OCI-LY1 (cell line): ENCODE results near the gene ASPG.

Experiments
- H2AFZ ChIP-seq: fragments of 200-600 bp; sonication (generic), shearing (Covaris generic); 2 replicates; pipeline ENCODE4 v1.6.0; 2014; ENCODE audit warnings: antibody characterized with exemption, mild to moderate bottlenecking, low read length
- H3F3A ChIP-seq: fragments of 200-600 bp; sonication (generic), shearing (Covaris generic); 2 replicates; pipeline ENCODE4 v1.6.0; 2014; ENCODE audit warnings: mild to moderate bottlenecking, antibody characterized with exemption, low read length, moderate library complexity; ENCODE audit not compliant: insufficient read depth
- H3K27ac ChIP-seq: fragments of 200-600 bp; sonication (generic); 2 replicates; pipeline ENCODE4 v1.5.1; 2014; ENCODE audit warnings: low read length, mixed run types, mild to moderate bottlenecking, low read depth; ENCODE audit not compliant: poor library complexity, severe bottlenecking
- H3K27me3 ChIP-seq: fragments of 200-600 bp; sonication (generic); 2 replicates; pipeline ENCODE4 v1.6.0; 2014; ENCODE audit warnings: antibody characterized with exemption, mild to moderate bottlenecking, low read length, moderate library complexity; ENCODE audit not compliant: insufficient read depth
- H3K36me3 ChIP-seq: fragments of 200-600 bp; sonication (generic); 2 replicates; pipeline ENCODE4 v1.6.1; 2014; ENCODE audit warnings: mild to moderate bottlenecking, antibody characterized with exemption, low read length, moderate library complexity, mixed read lengths; ENCODE audit not compliant: insufficient read depth
- H3K4me1 ChIP-seq: fragments of 200-600 bp; sonication (generic); 2 replicates; pipeline ENCODE4 v1.5.1; 2014; ENCODE audit warnings: mild to moderate bottlenecking, low read length, moderate library complexity; ENCODE audit not compliant: insufficient read depth, severe bottlenecking
- H3K4me2 ChIP-seq: fragments of 200-600 bp; sonication (generic), shearing (Covaris generic); 2 replicates; pipeline ENCODE4 v1.6.1; 2014; ENCODE audit warnings: low read length
- H3K4me3 ChIP-seq: fragments of 200-600 bp; sonication (generic); 2 replicates; pipeline ENCODE4 v1.5.1; 2014; ENCODE audit warnings: low read length, low read depth, mild to moderate bottlenecking, mixed read lengths; ENCODE audit not compliant: poor library complexity, severe bottlenecking
- H3K79me2 ChIP-seq: fragments of 200-600 bp; shearing (Covaris generic); 2 replicates; pipeline ENCODE4 v1.6.1; 2016; ENCODE audit warnings: mixed run types, low read length, mixed read lengths; ENCODE audit not compliant: insufficient read depth
- H3K9ac ChIP-seq: fragments of 200-600 bp; sonication (generic), shearing (Covaris generic); 2 replicates; pipeline ENCODE4 v1.6.1; 2014; ENCODE audit warnings: mild to moderate bottlenecking, low read length, mixed read lengths
- H3K9me2 ChIP-seq: fragments of 200-600 bp; sonication (generic), shearing (Covaris generic); 2 replicates; pipeline ENCODE4 v1.6.1; 2014; ENCODE audit warnings: low read depth, mild to moderate bottlenecking, low read length, mixed read lengths
- H3K9me3 ChIP-seq: fragments of 200-600 bp; shearing (Covaris generic); 2 replicates; pipeline ENCODE4 v1.6.1; 2014; ENCODE audit warnings: low read length, mixed read lengths
- H4K20me1 ChIP-seq: fragments of 200-600 bp; sonication (generic), shearing (Covaris generic); 2 replicates; pipeline ENCODE4 v1.6.0; 2016; ENCODE audit warnings: mild to moderate bottlenecking, low read length; ENCODE audit not compliant: insufficient read depth
- EZH2 ChIP-seq: fragments of 200-600 bp; sonication (generic), shearing (Covaris generic); IDR thresholded peaks from 2 replicates; pipeline ENCODE4 v1.8.0; 2017; ENCODE audit warnings: borderline replicate concordance, mixed run types, mild to moderate bottlenecking, antibody characterized with exemption, low read length, moderate library complexity, mixed read lengths
- TF ChIP-seq, protein P1 (sequence below): fragments of 200-600 bp; sonication (generic), shearing (Covaris generic); IDR thresholded peaks from 2 replicates; pipeline ENCODE4 v1.5.1; 2017; ENCODE audit warnings: mild to moderate bottlenecking, antibody characterized with exemption, low read length, moderate library complexity, mixed read lengths

ASPG gene

DNA sequence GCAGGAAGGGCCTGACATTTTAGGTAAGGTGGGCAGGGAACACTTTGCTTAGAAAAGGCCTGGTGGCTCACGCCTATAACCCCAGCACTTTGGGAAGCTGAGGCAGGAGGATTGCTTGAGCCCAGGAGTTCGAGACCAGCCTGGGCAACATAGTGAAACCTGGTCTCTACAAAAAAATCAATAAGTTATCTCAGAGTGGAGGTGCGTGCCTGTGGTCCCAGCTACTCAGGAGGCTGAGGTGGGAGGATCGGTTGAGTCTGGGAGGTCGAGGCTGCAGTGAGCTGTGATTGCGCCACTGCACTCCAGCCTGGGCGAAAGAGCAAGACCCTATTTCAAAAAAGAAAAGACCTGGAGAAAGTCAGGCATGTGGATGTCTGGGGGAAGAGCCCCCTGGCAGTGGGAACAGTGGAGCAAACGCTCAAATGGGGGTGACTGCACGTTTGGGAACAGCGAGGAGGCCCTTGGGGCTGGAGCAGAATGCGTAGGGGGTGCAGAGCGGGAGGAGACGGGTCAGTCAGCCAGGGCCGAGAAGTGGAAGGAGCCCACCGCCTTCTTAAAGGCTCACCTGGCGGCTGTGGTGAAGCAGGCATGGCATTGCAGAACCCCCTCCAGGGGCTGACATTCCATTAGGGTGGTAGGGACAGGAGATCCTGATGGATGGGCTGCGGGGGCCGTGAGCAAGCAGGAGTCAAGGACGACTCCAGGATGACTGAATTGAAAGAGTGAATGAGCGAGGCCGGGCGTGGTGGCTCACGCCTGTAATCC, 46.6 kb downstream of the ASPG start:
- H3K9me2 ChIP-seq, result no peaks in the 10 kb centered on the region
- no peak overlapping the region for H2AFZ ChIP-seq
- H3K9ac ChIP-seq, result no peak overlapping the region
- H3K9me3 ChIP-seq, result peaks cover 12% of the 10 kb centered on the region
- H3F3A ChIP-seq, result no peaks in the 10 kb centered on the region
- H4K20me1 ChIP-seq, result no peaks in the 10 kb centered on the region
- no peaks in the 10 kb centered on the region for H3K4me1 ChIP-seq
- no peaks in the 10 kb centered on the region for H3K79me2 ChIP-seq
- no peak overlapping the region for H3K4me2 ChIP-seq
- no peaks in the 10 kb centered on the region for H3K27me3 ChIP-seq
- no peak overlapping the region for H3K27ac ChIP-seq
- H3K4me3 ChIP-seq, result no peak overlapping the region
- H3K36me3 ChIP-seq, result no peaks in the 10 kb centered on the region
- TF ChIP-seq, protein P1, sequence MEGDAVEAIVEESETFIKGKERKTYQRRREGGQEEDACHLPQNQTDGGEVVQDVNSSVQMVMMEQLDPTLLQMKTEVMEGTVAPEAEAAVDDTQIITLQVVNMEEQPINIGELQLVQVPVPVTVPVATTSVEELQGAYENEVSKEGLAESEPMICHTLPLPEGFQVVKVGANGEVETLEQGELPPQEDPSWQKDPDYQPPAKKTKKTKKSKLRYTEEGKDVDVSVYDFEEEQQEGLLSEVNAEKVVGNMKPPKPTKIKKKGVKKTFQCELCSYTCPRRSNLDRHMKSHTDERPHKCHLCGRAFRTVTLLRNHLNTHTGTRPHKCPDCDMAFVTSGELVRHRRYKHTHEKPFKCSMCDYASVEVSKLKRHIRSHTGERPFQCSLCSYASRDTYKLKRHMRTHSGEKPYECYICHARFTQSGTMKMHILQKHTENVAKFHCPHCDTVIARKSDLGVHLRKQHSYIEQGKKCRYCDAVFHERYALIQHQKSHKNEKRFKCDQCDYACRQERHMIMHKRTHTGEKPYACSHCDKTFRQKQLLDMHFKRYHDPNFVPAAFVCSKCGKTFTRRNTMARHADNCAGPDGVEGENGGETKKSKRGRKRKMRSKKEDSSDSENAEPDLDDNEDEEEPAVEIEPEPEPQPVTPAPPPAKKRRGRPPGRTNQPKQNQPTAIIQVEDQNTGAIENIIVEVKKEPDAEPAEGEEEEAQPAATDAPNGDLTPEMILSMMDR, result no peak

GRCh38 chr14:104132981-104133380, 47.5 kb downstream of the ASPG start:
- Histone ChIP-seq H3K4me2 (no peak overlapping the region), H3K79me2 (no peaks in the 10 kb centered on the region), H3K36me3 (no peaks in the 10 kb centered on the region), H3K9ac (no peak overlapping the region), H3K27me3 (no peaks in the 10 kb centered on the region), H4K20me1 (no peaks in the 10 kb centered on the region), H3K9me2 (no peaks in the 10 kb centered on the region), H3F3A (no peaks in the 10 kb centered on the region), H2AFZ (no peak overlapping the region), H3K4me1 (no peaks in the 10 kb centered on the region), H3K27ac (no peak overlapping the region), H3K9me3 (peaks cover 11% of the 10 kb centered on the region), H3K4me3 (no peak overlapping the region)
- TF ChIP-seq, protein P1, result no peak
- TF ChIP-seq EZH2, result no peak

DNA sequence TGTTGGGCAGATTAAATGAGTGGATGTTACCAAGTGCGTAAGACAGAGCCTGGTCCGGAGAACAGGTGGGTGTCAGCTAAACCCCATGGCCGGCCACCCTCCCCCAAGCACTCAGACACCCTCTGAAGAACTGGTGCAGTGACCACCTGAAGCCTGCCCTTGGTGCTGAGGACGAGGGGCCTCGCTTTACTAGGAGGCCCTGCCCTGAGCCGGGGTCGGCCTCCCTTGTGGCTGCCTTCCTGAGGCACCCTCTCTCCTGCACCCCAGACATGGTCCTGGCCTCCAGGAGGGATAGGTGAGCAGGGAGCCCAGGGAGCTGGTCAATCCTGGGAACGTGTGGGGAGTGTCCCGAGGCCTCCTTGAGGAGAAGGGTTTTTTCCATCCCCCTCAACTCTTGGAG, 48.0 kb downstream of the ASPG start:
- H3K9me3 ChIP-seq, result peaks cover 11% of the 10 kb centered on the region
- no peaks in the 10 kb centered on the region for H3K27me3 ChIP-seq
- no peaks in the 10 kb centered on the region for H4K20me1 ChIP-seq
- no peak for TF ChIP-seq EZH2
- TF ChIP-seq, protein P1, result no peak
- no peak overlapping the region for H3K4me2 ChIP-seq
- no peak overlapping the region for H3K4me3 ChIP-seq
- no peaks in the 10 kb centered on the region for H3K79me2 ChIP-seq
- no peaks in the 10 kb centered on the region for H3K9me2 ChIP-seq
- no peak overlapping the region for H3K9ac ChIP-seq
- no peak overlapping the region for H2AFZ ChIP-seq
- H3K36me3 ChIP-seq, result no peaks in the 10 kb centered on the region
- H3K27ac ChIP-seq, result no peak overlapping the region
- no peaks in the 10 kb centered on the region for H3F3A ChIP-seq
- H3K4me1 ChIP-seq, result no peaks in the 10 kb centered on the region
